IMR-90 (cell line): Measurements from ENCODE around the gene PLEKHJ1. TPM values are rescaled to one million over a fixed set of nuclear protein-coding genes. Genes with fewer than 3 reads are reported as not detected.

Experiments used
- ATAC-seq: fragments of 200-7000 bp; cut with Tn5 transposase; 2 replicates; pipeline ENCODE4 v1.9.1; 2020; ENCODE audit warnings: low read depth, mild to moderate bottlenecking, moderate library complexity
- BruUV-seq: library from RNA; stranded (reverse); fragments of 400-500 nt; replicated peaks from 2 replicates; lab custom pipeline; 2021; lab: Mats Ljungman, UMichigan
- CTCF ChIA-PET: fragments of 300-600 bp; formaldehyde crosslinking; extraction: SDS; loops from one replicate; lab custom pipeline; 2021; ENCODE audit warnings: antibody characterized with exemption; lab: Yijun Ruan, JAX
- POLR2A ChIA-PET: fragments of 300-600 bp; sonication (Branson Sonifier 250); formaldehyde crosslinking; loops from one replicate; lab custom pipeline; 2022; ENCODE audit warnings: antibody characterized with exemption; ENCODE audit not compliant: unreplicated experiment; lab: Charles Lee
- DNase-seq: peaks from one replicate; pipeline ENCODE4 v3.0.0; 2013
- H2AFZ ChIP-seq: replicated peaks from 2 replicates; pipeline ENCODE3; 2013; ENCODE audit warnings: low read length, mild to moderate bottlenecking; ENCODE audit not compliant: poor library complexity
- H2AK5ac ChIP-seq: 2 replicates; pipeline ENCODE4 v1.6.1; 2013; ENCODE audit warnings: low read depth, low read length, inconsistent platforms
- H2AK9ac ChIP-seq: replicated peaks from 2 replicates; pipeline ENCODE3; 2013; ENCODE audit warnings: mild to moderate bottlenecking, low read depth, low read length, moderate library complexity; ENCODE audit not compliant: poor library complexity
- H2BK120ac ChIP-seq: 2 replicates; pipeline ENCODE4 v1.6.1; 2013; ENCODE audit warnings: low read depth, low read length, inconsistent platforms
- H2BK15ac ChIP-seq: 3 replicates; pipeline ENCODE4 v1.6.1; 2013; ENCODE audit warnings: low read depth, low read length, inconsistent platforms
- H2BK20ac ChIP-seq: 2 replicates; pipeline ENCODE4 v1.6.1; 2013; ENCODE audit warnings: low read depth, mild to moderate bottlenecking, inconsistent platforms, low read length, moderate library complexity
- H2BK5ac ChIP-seq: 2 replicates; pipeline ENCODE4 v1.6.1; 2013; ENCODE audit warnings: mild to moderate bottlenecking, low read depth, low read length, inconsistent platforms; ENCODE audit not compliant: poor library complexity, severe bottlenecking
- H3K14ac ChIP-seq: replicated peaks from 2 replicates; pipeline ENCODE4 v1.6.1; 2013; ENCODE audit warnings: low read depth, low read length, inconsistent platforms
- H3K18ac ChIP-seq: 2 replicates; pipeline ENCODE4 v1.6.1; 2013; ENCODE audit warnings: low read depth, low read length, control low read depth
- H3K23ac ChIP-seq: 2 replicates; pipeline ENCODE4 v1.6.1; 2013; ENCODE audit warnings: low read depth, low read length, inconsistent platforms
- H3K27ac ChIP-seq: 2 replicates; pipeline ENCODE4 v1.5.1; 2013; ENCODE audit warnings: mild to moderate bottlenecking, control low read depth, low read length; ENCODE audit not compliant: insufficient read depth
- H3K27me3 ChIP-seq: 2 replicates; pipeline ENCODE4 v1.6.1; 2013; ENCODE audit warnings: low read length; ENCODE audit not compliant: control insufficient read depth, insufficient read depth
- H3K36me3 ChIP-seq: 2 replicates; pipeline ENCODE4 v1.6.1; 2013; ENCODE audit warnings: low read length, mixed read lengths; ENCODE audit not compliant: control insufficient read depth, insufficient read depth
- H3K4ac ChIP-seq: 2 replicates; pipeline ENCODE4 v1.6.1; 2013; ENCODE audit warnings: low read depth, low read length, inconsistent platforms
- H3K4me1 ChIP-seq: 2 replicates; pipeline ENCODE4 v1.6.1; 2013; ENCODE audit warnings: low read length, mixed read lengths; ENCODE audit not compliant: control insufficient read depth, insufficient read depth
- H3K4me2 ChIP-seq: 2 replicates; pipeline ENCODE4 v1.6.1; 2013; ENCODE audit warnings: low read depth, mild to moderate bottlenecking, control low read depth, low read length, moderate library complexity
- H3K4me3 ChIP-seq: 2 replicates; pipeline ENCODE4 v1.5.1; 2013; ENCODE audit warnings: low read depth, mild to moderate bottlenecking, control low read depth, low read length, moderate library complexity; ENCODE audit not compliant: insufficient read depth
- H3K56ac ChIP-seq: 2 replicates; pipeline ENCODE4 v1.6.1; 2013; ENCODE audit warnings: low read length, inconsistent platforms; ENCODE audit not compliant: insufficient read depth; ENCODE audit errors: extremely low read depth
- H3K79me1 ChIP-seq, 2 experiments: 2 replicates each; pipeline ENCODE4 v1.6.1; 2013; ENCODE audit warnings: low read length in 2 of 2, inconsistent platforms in 1 of 2, low read depth in 1 of 2
- H3K9ac ChIP-seq: 2 replicates; pipeline ENCODE4 v1.6.1; 2013; ENCODE audit warnings: low read depth, low read length, control low read depth
- H3K9me1 ChIP-seq: 2 replicates; pipeline ENCODE4 v1.6.1; 2013; ENCODE audit warnings: low read length, inconsistent platforms; ENCODE audit not compliant: insufficient read depth
- H3K9me3 ChIP-seq: 2 replicates; pipeline ENCODE4 v1.6.1; 2013; ENCODE audit warnings: low read length; ENCODE audit not compliant: control insufficient read depth, insufficient read depth
- H4K20me1 ChIP-seq: 2 replicates; pipeline ENCODE4 v1.6.1; 2013; ENCODE audit warnings: low read length, inconsistent platforms; ENCODE audit not compliant: insufficient read depth
- H4K5ac ChIP-seq: 2 replicates; pipeline ENCODE4 v1.6.1; 2013; ENCODE audit warnings: mild to moderate bottlenecking, low read depth, low read length, control low read depth
- H4K8ac ChIP-seq, 2 experiments: 2 replicates each; pipeline ENCODE4 v1.6.1; 2013; ENCODE audit warnings: low read depth in 2 of 2, low read length in 2 of 2, control low read depth in 1 of 2, inconsistent platforms in 1 of 2
- H4K91ac ChIP-seq: 2 replicates; pipeline ENCODE4 v1.6.1; 2013; ENCODE audit warnings: low read depth, low read length, inconsistent platforms; ENCODE audit not compliant: insufficient read depth
- BHLHE40 ChIP-seq: fragments of 150-350 bp; IDR thresholded peaks from 2 replicates; pipeline ENCODE4 v1.6.1; 2016; ENCODE audit warnings: mild to moderate bottlenecking, low read depth, low read length
- CHD1 ChIP-seq: IDR thresholded peaks from 2 replicates; pipeline ENCODE4 v1.6.1; 2012; ENCODE audit warnings: low read depth, low read length, improper control_type of control experiment
- FOS ChIP-seq: fragments of 150-350 bp; IDR thresholded peaks from 2 replicates; pipeline ENCODE4 v1.6.1; 2016; ENCODE audit warnings: low read depth, low read length
- MAFK ChIP-seq: IDR thresholded peaks from 2 replicates; pipeline ENCODE4 v1.6.1; 2012; ENCODE audit warnings: low read depth, low read length, improper control_type of control experiment
- MAZ ChIP-seq: IDR thresholded peaks from 2 replicates; pipeline ENCODE4 v1.6.1; 2012; ENCODE audit warnings: low read depth, mild to moderate bottlenecking, low read length, improper control_type of control experiment, moderate library complexity, borderline replicate concordance
- MXI1 ChIP-seq: IDR thresholded peaks from 2 replicates; pipeline ENCODE4 v1.6.1; 2012; ENCODE audit warnings: low read depth, mild to moderate bottlenecking, low read length, moderate library complexity, borderline replicate concordance
- NFE2L2 ChIP-seq: fragments of 150-350 bp; IDR thresholded peaks from 2 replicates; pipeline ENCODE4 v1.6.1; 2016; ENCODE audit warnings: low read depth, mild to moderate bottlenecking, low read length
- POLR2A ChIP-seq: IDR thresholded peaks from 2 replicates; pipeline ENCODE4 v1.6.1; 2012; ENCODE audit warnings: mild to moderate bottlenecking, low read depth, low read length
- RAD21 ChIP-seq: IDR thresholded peaks from 2 replicates; pipeline ENCODE4 v1.6.1; 2012; ENCODE audit warnings: low read length, improper control_type of control experiment
- RCOR1 ChIP-seq: IDR thresholded peaks from 2 replicates; pipeline ENCODE4 v1.6.1; 2012; ENCODE audit warnings: mild to moderate bottlenecking, low read length, improper control_type of control experiment; ENCODE audit not compliant: insufficient replicate concordance
- RFX5 ChIP-seq: IDR thresholded peaks from 2 replicates; pipeline ENCODE4 v1.8.0; 2012; ENCODE audit warnings: low read depth, mild to moderate bottlenecking, low read length, moderate library complexity
- WGBS, 2 experiments: methylation state at CpG; one replicate each; pipeline versions ENCODE4 v1.1.5 to v1.1.7; 2013; ENCODE audit warnings: missing lambda C conversion rate in 2 of 2; ENCODE audit not compliant: insufficient read length in 1 of 2; ENCODE audit errors: extremely low coverage in 2 of 2; 5-methylcytosine and 5-hydroxymethylcytosine counted together
- dilution Hi-C: fragments of 300-500 bp; cut with HindIII; formaldehyde crosslinking; loops from one replicate; pipeline ENCODE4 v1.14.3; 2018; ENCODE audit warnings: low sequenced_read_pairs; ENCODE audit not compliant: unreplicated experiment
- in situ Hi-C: fragments of 300-500 bp; cut with MboI; formaldehyde crosslinking; loops from 3 replicates; pipeline ENCODE4 v1.14.3; 2019; ENCODE audit warnings: low sequenced_read_pairs, inconsistent platforms, mixed read lengths
- intact Hi-C: fragments of 100-400 bp; cut with micrococcal nuclease; formaldehyde crosslinking; loops from 2 replicates; pipeline ENCODE4 v1.10.0; 2022
- polyA plus RNA-seq, 3 experiments: library from polyadenylated mRNA; depleted of rRNA; stranded (reverse); fragments of >200 nt; gene quantifications; 2 replicates each; pipeline ENCODE4 v1.2.3, GENCODE V29; 2012; ENCODE audit warnings: low replicate concordance in 1 of 3
- total RNA-seq: library from RNA; depleted of rRNA; stranded (reverse); fragments of >200 nt; gene quantifications from 2 replicates; pipeline ENCODE4 v1.2.3, GENCODE V29; 2012
- TF ChIP-seq, protein P1 (sequence below): conservative IDR thresholded peaks from 2 replicates; pipeline ENCODE4 v1.5.1; 2012; ENCODE audit warnings: mild to moderate bottlenecking, low read depth, low read length, improper control_type of control experiment
- TF ChIP-seq, protein P2 (sequence below): fragments of 150-350 bp; IDR thresholded peaks from 2 replicates; pipeline ENCODE4 v1.6.1; 2016; ENCODE audit warnings: low read depth, mild to moderate bottlenecking, low read length, moderate library complexity, borderline replicate concordance
- TF ChIP-seq, protein P3 (sequence below): fragments of 150-350 bp; IDR thresholded peaks from 2 replicates; pipeline ENCODE4 v1.6.1; 2017; ENCODE audit warnings: mild to moderate bottlenecking, antibody characterized with exemption, low read length, low read depth

The PLEKHJ1 gene
- total and polyA plus RNA-seq, 2 of the 4 experiments (the other 2 are of a cell fraction), result 31.7 to 62.8 TPM

DNA sequence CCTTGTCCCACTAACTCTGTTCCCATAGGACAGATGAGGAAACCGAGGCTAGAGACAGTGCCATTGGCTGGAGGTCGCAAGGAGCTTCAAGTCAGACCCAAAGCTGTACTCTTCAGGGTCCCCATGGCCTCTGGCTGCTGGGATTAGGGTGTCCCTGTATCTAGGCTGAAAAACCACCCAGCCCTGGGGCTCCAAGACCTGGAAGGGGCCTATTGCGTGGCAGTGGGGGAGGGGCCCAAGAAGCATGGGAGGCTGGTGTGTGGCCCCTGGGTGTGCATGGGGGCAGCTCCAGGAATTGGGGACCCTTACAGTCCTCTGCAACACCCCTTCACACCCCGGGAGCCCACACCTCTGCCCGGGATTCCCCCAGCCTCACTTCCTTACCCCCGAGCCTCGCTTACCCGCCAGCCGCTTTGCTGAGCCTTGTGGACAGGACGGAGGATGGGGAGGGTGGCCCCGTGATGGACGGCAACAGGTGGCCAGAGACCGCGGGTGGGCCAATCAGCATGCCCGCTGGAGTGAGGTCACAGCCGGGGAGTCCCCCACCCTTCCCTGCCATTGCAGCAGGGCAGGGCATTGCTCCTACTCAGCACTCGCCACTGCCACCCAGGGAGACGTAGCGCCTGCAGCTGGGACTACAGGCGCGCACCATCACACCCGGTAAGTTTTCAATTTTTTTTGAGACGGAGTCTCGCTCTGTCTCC lies 20.0 kb upstream of the PLEKHJ1 start, which contains the start of gene JSRP1:
JSRP1 (minus strand) TSS at position 436 of the 704 bp plus-strand sequence. CDS start 1,103 bp downstream, outside the sequence.
- no peak within 1 kb of the TSS for H2BK15ac ChIP-seq
- H3K4ac ChIP-seq, result no peak within 1 kb of the TSS
- H3K4me1 ChIP-seq, result peaks cover 4% of the 10 kb centered on the region; the same call in 1 of the 2 replicates
- no peak within 1 kb of the TSS for H2BK120ac ChIP-seq
- H3K79me1 ChIP-seq, result no peaks in the 10 kb centered on the region
- POLR2A ChIA-PET, result no interaction called here
- H3K23ac ChIP-seq, result no peak within 1 kb of the TSS
- H3K9me1 ChIP-seq, result no peaks in the 10 kb centered on the region
- ATAC-seq (no peak), DNase-seq (no peak)
- peaks cover 30% of the 10 kb centered on the region for H3K27me3 ChIP-seq
- peak within 1 kb of the TSS; percentile 43 for H2AFZ ChIP-seq
- peak within 1 kb of the TSS; percentile 50 for H2AK9ac ChIP-seq
- no peak within 1 kb of the TSS for H3K18ac ChIP-seq
- H4K5ac ChIP-seq, result no peak within 1 kb of the TSS
- no TSS peak for BruUV-seq
- no peaks in the 10 kb centered on the region for H3K36me3 ChIP-seq
- no peak within 1 kb of the TSS for H3K4me3 ChIP-seq
- no peak within 1 kb of the TSS for H3K56ac ChIP-seq
- no peak within 1 kb of the TSS for H2BK20ac ChIP-seq
- H3K14ac ChIP-seq, result no peak within 1 kb of the TSS
- H3K4me2 ChIP-seq, result no peak within 1 kb of the TSS
- intact Hi-C loops, result no loop called here
- H4K20me1 ChIP-seq, result peaks cover 4% of the 10 kb centered on the region; the same call in 1 of the 2 replicates
- dilution Hi-C loops, result no loop called here
- TF ChIP-seq, protein P1, sequence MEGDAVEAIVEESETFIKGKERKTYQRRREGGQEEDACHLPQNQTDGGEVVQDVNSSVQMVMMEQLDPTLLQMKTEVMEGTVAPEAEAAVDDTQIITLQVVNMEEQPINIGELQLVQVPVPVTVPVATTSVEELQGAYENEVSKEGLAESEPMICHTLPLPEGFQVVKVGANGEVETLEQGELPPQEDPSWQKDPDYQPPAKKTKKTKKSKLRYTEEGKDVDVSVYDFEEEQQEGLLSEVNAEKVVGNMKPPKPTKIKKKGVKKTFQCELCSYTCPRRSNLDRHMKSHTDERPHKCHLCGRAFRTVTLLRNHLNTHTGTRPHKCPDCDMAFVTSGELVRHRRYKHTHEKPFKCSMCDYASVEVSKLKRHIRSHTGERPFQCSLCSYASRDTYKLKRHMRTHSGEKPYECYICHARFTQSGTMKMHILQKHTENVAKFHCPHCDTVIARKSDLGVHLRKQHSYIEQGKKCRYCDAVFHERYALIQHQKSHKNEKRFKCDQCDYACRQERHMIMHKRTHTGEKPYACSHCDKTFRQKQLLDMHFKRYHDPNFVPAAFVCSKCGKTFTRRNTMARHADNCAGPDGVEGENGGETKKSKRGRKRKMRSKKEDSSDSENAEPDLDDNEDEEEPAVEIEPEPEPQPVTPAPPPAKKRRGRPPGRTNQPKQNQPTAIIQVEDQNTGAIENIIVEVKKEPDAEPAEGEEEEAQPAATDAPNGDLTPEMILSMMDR, result no peak
- no peak for TF ChIP-seq BHLHE40
- no peak for TF ChIP-seq NFE2L2
- TF ChIP-seq RCOR1, result no peak
- no peak for TF ChIP-seq RFX5
- TF ChIP-seq, protein P2, sequence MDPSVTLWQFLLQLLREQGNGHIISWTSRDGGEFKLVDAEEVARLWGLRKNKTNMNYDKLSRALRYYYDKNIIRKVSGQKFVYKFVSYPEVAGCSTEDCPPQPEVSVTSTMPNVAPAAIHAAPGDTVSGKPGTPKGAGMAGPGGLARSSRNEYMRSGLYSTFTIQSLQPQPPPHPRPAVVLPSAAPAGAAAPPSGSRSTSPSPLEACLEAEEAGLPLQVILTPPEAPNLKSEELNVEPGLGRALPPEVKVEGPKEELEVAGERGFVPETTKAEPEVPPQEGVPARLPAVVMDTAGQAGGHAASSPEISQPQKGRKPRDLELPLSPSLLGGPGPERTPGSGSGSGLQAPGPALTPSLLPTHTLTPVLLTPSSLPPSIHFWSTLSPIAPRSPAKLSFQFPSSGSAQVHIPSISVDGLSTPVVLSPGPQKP, result no peak
- TF ChIP-seq MAFK, result no peak
- TF ChIP-seq RAD21, result no peak
- TF ChIP-seq, protein P3, sequence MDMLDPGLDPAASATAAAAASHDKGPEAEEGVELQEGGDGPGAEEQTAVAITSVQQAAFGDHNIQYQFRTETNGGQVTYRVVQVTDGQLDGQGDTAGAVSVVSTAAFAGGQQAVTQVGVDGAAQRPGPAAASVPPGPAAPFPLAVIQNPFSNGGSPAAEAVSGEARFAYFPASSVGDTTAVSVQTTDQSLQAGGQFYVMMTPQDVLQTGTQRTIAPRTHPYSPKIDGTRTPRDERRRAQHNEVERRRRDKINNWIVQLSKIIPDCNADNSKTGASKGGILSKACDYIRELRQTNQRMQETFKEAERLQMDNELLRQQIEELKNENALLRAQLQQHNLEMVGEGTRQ, result no peak
- no peak for TF ChIP-seq FOS
- TF ChIP-seq MXI1, result no peak
- TF ChIP-seq POLR2A, result no peak
- no peak for TF ChIP-seq MAZ
- no peak for TF ChIP-seq CHD1
- no peak within 1 kb of the TSS for H3K9ac ChIP-seq
- 84% methylated on average over 9 of the region's 24 CpGs; no CpG with 5 or more reads in 1 of the 2 experiments for WGBS, 2 experiments
- H3K9me3 ChIP-seq, result no peaks in the 10 kb centered on the region
- H3K27ac ChIP-seq, result no peak within 1 kb of the TSS
- in situ Hi-C loops, result no loop called here
- no peak within 1 kb of the TSS for H2AK5ac ChIP-seq
- no peak within 1 kb of the TSS for H4K91ac ChIP-seq
- no peak within 1 kb of the TSS for H2BK5ac ChIP-seq
- no peak within 1 kb of the TSS for H4K8ac ChIP-seq
- CTCF ChIA-PET, result no interaction called here
